GM21529 (cell line): ENCODE measurements around the gene NR2C2.

ENCODE experiments used
- ATAC-seq: cut with Tn5 transposase; IDR thresholded peaks from one replicate; pipeline ENCODE4 v1.9.1; 2021; ENCODE audit not compliant: unreplicated experiment

NR2C2 gene

DNA sequence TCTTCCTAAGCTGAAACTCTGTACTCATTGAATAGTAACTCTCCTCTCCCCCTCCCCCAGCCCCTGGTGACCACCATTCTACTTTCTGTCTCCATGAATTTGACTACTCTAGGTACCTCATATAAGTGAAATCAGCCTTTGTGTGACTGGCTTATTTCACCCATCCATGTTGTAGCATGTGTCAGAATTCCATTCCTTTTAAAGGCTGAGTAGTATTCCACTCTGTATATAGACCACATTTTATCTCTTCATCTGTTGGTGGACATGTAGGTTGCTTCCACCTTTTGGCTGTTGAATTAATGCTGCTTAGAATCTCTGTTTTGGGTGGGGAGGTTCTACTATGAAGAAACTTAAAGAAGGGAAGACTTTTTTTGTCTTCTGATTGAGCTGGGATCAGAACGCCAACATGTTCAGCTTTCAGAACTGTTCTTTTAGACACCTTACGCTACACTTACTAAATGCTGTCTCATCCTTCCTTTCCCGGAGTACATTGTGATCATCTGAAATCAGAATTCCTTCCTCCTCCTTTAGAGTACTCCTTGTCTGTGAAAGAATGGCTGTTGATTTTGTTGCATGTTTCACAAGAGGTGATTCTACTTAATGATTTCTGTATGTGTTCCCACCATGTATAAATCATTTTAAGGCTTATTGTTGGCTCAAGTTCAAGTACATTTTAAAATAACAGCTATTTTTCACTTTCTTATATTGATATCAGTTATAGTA is 67.4 kb downstream of the NR2C2 start:
- ATAC-seq: no peak

DNA sequence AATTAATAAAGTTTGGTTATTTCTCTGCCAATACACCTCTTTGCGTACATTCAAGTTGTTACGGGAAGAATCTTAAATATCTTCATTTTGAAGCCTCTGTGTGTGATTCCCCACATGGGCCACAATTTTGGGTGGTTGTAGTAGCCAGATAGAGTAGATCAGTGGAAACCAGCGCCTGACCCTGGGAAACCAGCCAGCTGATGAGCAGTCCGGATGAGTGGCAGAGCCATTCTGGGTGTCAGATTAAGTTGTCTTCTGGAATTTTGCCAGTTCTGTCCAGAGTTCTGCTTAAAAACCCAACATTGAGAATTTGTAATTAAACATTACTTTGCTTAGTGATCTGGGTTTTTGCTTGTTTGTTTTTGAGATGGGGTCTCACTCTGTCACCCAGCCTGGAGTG is 68.1 kb downstream of the NR2C2 start:
- no peak for ATAC-seq

DNA sequence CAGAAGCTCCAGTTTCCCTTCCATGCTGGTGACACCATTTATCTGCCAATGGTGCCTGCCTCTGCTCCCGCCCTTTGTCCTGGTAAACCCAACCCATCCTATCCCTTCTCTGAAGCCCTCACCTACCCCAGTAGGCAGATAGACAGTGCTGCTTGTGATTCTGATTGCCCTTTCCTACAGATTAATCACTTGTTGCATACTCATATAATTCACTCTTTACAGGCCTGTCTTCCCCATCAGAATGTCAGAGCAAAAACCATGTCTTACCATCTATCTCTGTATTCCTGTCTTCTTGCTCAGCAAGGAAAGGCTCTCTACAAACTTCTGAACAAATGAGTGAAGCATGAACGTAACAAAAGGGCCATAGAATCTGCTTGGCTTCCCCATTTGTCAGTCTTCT is 69.8 kb downstream of the NR2C2 start:
- no peak for ATAC-seq

DNA sequence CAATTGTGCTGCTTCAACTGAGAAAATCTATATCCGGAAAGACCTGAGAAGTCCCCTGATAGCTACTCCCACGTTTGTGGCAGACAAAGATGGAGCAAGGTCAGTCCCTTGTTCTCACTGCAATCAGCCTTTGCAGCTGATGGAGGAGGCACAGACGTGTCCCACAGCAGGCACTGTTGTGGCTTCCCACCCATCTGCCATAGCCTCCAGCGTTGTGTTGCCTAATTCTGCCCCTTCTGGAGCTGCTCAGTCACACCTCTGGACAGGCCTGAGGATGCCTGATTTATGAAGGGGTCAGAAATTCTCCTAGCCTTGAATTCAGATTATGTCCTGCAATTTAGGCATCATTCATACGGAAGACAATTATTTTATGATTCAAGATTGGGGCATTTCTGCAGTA is 75.9 kb downstream of the NR2C2 start:
- no peak for ATAC-seq

DNA sequence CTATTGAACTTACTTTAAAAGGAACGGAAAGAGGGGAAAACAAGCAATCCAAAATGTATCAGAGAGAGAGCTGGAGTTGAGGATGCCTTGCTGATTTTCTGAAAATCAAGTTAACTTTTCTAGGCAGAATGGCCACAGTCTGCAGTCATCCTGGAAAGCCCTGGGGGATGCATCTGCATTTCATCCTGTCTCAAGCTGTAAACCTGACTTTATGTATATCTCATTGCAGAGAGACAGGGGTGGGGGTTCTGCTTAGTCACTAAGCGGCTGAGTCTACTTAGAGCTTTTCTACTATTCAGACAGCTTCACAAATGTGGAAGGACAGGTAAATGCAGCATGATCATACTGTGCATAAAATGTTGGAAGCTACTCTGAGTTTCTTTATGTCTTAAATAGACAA is 76.3 kb downstream of the NR2C2 start:
- ATAC-seq: no peak

DNA sequence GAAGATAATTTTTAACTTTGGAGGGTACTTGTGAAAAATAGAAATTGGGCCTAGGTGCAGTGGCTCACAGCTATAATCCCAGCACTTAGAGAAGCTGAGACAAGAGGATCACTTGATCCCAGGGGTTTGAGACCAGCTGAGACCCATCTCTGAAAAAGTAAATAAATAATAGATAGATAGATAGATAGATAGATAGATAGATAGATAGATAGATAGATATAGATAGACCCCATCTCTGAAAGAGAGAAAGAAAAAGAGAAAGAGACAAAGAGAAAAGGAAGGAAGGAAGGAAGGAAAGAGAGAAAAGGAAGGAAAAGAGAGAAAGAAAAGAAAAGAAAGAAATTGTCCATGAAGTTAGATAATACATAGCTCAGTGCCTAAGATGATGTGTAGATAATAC is 82.2 kb downstream of the NR2C2 start:
- no peak for ATAC-seq

DNA sequence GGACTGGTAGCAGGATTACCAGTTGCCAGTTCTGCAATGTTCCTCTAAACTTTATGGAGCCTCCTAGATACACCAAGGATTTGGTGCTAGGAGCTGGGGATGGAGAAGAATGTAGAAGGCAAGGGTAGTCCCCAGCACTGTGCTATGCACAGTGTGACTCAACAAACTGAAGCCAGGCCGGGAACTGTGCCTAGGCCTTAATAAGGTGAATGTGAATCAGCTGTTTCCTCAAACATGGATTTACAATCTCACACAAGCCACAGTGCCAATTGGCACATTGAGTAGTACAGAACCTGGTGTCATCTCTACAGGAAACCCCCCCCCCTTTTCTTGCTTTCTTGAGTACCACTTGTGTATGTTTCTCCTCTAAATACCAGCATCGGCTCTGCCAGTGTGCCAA is 85.3 kb downstream of the NR2C2 start:
- no peak for ATAC-seq

DNA sequence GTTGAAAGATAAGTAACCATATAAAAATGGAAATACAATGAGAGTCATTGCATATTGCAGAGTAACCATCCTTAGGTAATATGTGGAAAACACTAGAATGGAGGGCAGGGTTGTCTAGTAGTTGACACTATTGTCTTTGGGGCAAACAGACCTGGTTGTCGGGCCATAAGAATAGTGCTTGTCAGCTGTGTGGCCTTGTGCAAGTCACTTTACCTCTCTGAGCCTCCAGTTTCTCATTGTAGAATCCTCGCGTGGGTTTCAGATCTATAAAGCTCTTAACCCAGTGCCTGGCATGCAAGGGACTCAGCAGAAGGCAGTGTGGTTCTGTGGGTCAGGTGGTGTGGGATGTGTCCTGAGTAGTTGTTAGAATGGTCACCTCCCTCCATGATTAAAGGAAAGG is 85.7 kb downstream of the NR2C2 start:
- no peak for ATAC-seq

DNA sequence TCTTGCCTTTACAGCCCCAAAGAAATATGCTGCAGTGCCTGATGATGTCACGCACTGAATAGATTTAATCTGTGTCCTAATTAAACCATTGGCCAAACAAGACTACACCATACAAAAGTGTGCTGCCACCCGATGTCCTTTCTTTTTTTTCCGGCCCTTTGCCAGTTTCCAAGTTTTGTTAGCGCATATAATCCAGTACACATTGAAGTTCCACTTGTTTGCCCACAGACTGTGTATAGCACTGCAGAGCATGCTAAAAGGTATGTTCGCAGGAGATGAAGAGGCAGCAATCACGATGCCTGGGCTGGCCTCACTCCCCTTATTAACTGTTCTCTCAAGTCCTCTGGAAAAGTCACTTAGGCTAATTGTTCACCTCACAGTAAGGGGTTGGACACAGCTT is 90.9 kb downstream of the NR2C2 start:
- no peak for ATAC-seq

DNA sequence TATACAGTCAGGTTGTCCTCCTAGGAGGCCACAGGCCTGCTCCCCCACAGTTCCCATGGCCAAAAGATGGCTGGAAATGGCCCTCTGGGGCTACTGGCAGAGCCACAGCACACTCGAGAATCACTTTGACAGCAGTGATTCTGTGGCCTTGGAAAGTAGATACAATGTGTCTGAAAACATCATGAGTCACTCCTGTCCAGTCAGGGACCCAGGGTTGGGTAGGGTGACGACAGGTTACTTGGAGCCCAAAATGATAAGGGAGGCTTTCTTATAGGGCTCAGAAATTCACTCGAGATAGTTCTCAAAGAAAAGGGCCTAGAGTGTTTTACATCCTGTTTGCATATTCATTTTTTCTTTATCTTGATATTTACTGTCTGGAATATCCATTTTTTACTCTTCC is 93.5 kb downstream of the NR2C2 start:
- ATAC-seq: no peak

DNA sequence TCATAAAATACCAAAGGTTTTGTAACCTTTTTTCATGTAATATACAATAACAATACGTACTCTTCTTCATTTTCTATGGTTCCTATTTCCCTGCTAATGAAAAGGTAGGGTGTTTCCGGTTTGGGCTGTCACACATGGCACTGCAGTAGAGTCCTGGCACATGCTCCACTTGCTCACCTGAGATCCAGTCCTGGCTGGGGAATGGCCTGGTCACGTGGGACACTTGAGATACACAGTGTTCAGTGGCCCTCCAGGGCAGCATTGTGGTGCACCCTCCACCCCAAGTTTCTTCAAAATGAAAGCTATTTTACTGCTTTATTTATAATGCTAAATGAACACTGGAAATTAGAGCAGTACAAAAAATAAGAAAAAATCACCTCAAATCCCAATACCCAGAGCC is 94.6 kb downstream of the NR2C2 start:
- no peak for ATAC-seq

DNA sequence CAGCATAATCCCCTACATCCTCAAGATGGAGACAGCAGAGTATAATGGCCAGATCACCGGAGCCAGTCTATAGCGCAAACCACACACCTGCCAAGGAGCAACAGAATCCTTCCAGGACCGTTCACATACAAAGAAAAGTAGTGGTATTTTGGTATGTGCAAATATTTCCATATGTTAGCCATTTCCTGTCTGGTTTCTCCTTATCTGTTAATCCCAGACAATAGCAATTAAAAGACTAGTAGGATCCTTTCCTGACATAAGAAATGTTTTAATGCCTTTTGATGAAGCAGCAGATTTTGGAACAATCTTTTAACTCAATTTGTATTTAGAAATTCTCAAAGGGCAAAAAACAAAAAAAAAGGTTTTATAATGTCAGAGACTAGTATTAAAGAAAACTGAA is 95.6 kb downstream of the NR2C2 start:
- no peak for ATAC-seq

DNA sequence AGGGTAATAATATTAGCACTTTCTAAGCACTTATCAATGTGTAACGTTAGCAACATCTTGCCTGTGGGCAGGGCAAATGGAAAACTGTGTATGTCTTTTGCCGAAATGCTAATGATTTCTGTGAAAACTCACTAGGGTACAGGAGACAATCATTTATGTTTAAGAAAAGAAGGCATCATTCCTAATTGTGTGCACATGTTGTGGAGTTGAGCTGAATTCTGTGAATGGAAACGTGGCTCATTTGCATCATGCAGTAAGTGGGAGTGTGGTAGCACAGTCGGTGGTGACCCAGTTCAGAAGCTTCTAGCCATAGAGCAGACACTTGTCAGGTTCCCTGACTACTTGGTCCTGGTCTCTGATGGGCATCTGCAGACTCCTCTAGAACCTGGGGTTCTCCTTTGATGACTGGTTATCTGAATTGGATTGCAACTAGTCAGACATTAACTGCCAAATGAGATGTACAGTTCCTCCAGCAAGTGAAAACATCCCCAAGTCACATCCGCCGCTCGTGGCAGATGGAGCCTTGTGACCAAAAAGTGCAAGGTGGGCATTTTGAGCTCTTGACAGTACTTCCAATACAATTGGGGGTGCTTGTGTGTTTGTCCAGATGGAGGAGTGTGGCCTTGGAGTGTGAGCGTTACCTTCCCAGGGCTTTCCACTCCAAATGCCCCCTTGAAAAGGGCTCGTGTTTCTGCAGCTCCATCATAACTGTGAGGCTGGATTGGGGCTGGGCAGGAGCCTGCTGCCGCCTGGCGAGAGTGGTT is 96.2 kb downstream of the NR2C2 start:
- ATAC-seq: no peak

DNA sequence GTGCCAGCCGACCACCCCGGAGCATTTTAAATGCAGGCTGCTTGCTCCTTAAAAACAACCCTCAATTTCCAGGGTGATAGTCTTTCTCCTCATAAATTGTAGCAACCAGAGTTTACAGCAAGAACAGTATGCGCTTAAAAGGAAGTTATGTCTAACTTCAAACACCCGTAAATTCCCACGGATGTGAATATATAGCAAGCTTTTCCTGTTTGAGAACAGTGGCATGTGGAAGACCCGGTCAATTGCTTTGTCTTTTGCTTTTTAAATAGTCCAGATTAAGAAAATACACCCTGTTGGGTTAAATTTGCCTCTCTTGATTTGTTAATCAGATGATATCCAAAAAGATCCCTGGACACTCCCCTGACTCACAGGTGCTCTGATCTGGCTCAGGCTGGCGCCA is 96.9 kb downstream of the NR2C2 start:
- no peak for ATAC-seq

DNA sequence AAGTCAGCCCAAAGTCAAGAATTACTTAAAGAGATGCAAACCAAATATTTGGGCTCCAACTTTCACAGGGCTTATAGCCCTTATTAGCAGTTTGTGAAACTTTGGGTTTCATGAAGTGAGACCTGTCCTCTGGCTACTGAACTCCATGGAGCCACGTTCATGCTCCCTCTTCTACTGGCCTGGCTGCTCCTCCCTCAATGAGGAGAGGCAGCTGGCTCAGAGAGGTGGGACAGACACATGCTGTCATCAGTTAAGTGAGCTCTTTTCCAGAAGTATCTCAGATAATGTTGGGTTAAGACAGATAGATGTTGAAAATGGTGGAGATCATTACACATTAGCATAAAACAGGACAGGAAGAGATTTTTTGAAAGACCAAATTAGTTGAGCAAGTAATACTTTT is 98.3 kb downstream of the NR2C2 start:
- ATAC-seq: no peak

DNA sequence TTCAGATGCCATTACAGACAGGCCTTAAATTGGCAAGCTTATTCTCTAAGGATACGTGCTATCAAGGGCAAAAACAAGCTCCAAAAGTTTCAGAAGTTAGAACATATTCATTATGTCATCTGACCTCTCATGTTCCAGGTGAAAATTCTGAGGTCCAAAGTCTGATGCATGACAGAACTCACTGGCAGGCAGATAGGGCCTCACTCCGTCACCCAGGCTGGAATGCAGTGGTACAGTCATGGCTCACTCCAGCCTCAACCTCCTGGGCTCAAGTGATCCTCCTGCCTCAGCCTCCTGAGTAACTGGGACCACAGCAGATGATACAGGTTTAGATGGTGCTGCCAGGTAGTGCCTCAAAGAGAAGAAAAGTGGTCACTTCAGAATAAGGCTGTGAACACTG is 102.2 kb downstream of the NR2C2 start:
- ATAC-seq: no peak

DNA sequence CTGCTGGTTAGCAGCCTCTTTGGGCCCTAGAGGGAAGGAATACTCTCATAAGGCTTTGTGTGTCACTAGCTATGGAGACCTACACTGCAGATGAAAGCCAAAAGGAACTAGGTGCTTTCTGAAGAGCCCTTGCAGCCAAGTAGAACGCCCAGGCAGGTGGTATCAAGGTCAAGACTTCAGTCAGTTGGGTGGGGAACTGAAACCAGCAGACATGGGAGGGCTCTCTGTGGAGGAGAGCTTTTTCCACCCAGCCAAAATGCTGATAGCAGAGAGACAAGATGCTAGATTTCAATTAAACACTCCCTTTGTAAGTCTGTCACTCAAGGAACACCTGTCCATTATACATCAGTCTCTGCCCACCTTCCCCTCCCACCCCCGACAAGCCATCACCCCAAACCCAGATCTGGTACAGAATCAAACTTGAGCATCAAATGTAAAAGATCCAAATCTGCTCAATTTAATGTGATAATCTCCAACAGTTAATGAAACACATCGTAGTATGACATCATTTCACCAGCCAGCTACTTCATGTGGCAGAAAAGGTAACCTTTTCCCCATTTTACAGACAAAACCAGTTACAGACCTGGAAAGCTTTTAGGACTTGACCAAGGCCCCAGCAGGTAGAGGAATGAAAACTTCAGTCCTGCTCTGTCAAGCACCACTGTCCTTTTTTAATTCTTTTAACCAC is 103.2 kb downstream of the NR2C2 start:
- ATAC-seq: peak; percentile 78

DNA sequence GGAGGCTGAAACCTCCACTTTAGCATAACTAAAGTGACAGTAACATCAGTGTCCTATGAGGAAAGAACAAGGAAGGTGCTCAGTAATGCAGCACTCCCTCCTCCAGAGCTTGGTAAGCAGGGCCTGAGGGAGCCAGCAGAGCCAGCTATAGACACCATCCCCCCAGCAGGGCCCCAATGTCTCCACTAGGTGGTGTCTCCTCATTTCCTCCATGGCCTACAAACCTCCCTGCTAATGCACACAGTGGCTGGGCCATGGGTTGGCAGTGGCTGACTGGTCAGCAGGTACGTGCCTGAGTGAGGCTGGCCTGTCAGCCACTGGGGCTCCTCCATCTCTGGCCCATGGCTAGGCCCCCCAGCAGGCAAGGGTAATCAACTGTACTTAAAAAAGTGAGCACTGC is 104.1 kb downstream of the NR2C2 start:
- ATAC-seq: peak; percentile 64

DNA sequence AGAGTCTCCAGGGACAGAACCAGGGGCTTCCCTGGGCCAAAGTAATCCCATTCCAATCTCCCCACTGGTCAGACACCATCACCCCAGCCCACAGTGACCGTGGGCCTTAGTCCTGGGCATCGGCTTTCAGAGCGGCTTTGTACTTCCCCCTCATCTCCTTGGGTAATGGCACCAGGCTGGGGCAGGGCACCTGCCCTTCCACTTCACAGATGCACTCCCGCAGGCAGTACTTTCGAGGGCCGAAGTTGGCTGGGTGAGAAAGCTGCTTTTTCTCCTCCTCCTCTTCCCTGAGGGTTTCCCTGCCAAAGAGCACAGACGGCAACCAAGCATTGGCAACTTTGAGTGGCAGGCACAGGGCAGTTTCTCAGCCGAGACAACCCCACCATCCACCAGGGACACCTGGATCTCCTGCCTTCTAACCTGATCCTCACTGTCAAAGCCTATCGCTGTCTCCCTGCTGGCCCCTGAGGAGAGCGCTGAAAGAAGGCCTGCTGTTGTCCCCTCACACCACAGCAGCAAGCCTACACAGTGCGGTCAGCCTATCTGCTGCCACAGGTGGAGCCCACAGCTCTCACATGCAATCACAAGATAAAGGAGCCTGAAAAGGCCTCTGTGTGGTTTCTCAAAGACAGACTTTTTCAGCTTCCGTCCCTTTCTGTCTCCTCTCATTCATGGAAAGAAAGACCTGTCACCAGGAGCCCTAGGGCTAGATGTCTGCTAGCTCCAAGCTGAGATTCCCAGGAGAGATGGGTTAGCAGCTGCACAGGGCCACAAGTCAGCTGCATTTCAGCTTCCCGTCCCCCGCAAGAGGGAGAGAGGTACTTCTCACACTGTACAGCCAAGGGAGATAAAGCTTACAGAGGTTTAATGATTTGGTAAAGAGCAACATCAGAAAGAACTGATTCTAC is 105.2 kb downstream of the NR2C2 start:
- no peak for ATAC-seq

DNA sequence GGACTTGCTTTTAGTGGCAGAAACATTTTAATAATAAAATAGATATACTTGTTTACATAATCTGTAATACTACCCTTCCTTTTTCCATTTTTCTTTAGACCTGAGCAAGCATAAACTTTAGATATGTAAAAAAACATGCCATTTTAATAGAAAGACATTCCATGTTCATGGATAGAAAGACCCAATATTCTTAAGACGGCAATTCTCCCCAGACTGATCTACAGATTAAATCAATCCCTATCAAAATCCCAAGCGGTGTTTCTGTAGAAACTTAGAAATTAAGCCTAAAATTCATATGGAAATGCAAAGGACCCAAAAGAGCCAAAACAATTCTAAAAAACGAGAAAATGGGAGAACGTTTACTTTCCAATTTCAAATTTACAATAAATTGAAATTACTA is 106.2 kb downstream of the NR2C2 start:
- no peak for ATAC-seq

DNA sequence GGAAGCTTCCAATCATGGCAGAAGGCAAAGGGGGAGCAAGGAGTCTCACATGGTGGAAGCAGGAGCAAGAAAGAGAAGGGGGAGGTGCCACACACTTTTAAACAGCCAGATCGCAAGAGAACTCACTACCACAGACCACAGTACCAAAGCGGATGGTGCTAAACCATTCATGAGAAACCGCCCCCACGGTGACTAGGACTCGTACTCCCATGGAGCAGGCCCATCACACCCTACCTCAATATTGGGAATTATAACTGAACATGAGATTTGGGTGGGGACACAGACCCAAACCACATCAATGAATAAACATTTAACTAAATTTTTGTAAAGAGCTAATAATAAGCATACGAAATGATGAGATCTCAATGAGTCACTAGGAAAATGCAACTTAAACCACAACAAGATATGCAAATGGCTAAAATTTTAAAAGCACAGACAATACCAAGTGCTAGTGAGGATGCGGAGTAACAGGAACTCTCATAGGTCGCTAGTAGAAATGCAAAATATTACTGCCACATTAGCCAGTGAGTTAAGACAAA is 107.7 kb downstream of the NR2C2 start:
- peak; percentile 43 for ATAC-seq
